Ascending aorta (tissue), 2 donors: ENCODE results near the gene LHFPL6. TPM values are rescaled to one million over a fixed set of nuclear protein-coding genes. Genes with fewer than 3 reads are reported as not detected.

Experiments used
- DNase-seq, 2 donors: peaks; one replicate each; pipeline ENCODE4 v3.0.0-alpha.2; 2019; ENCODE audit warnings: low spot score in 2 of 2
- H3K27ac ChIP-seq, 2 donors: fragments of 200-600 bp; sonication (generic); one replicate each; pipeline ENCODE4 v1.5.1; 2016 to 2017; ENCODE audit warnings: mild to moderate bottlenecking in 1 of 2
- H3K27me3 ChIP-seq: fragments of 200-600 bp; sonication (generic); one replicate; pipeline ENCODE4 v1.5.1; 2017
- H3K36me3 ChIP-seq, 2 donors: fragments of 200-600 bp; sonication (generic); one replicate each; pipeline ENCODE4 v1.5.1; 2016
- H3K4me1 ChIP-seq, 2 donors: fragments of 200-600 bp; sonication (generic); one replicate each; pipeline ENCODE4 v1.5.1; 2016 to 2017; ENCODE audit warnings: mild to moderate bottlenecking in 1 of 2
- H3K4me3 ChIP-seq, 2 donors: fragments of 200-600 bp; sonication (generic); one replicate each; pipeline ENCODE4 v1.5.1; 2016 to 2017; ENCODE audit warnings: mild to moderate bottlenecking in 1 of 2
- H3K9me3 ChIP-seq, 2 donors: fragments of 200-600 bp; sonication (generic); one replicate each; pipeline ENCODE4 v1.5.1; 2016
- intact Hi-C: fragments of 100-400 bp; cut with DNase I; formaldehyde crosslinking; loops from one replicate; pipeline ENCODE4 v1.15.1; 2023
- total RNA-seq: library from RNA; depleted of rRNA; stranded (reverse); fragments of >200 nt; gene quantifications from one replicate; pipeline ENCODE4 v1.1.0, GENCODE V29; 2016
- TF ChIP-seq, protein P1 (sequence below), 3 experiments: fragments of 200-600 bp in 2 of 3; fragments of 450-650 bp in 1 of 3; sonication (generic) in 2 of 3; IDR thresholded peaks; one replicate each; pipeline ENCODE4 v1.5.1; 2016 to 2019; ENCODE audit warnings: antibody characterized with exemption in 3 of 3, mild to moderate bottlenecking in 1 of 3, moderate library complexity in 1 of 3

LHFPL6 gene
- total RNA-seq, 1 donor from 2014 or later: 69.4 TPM

DNA sequence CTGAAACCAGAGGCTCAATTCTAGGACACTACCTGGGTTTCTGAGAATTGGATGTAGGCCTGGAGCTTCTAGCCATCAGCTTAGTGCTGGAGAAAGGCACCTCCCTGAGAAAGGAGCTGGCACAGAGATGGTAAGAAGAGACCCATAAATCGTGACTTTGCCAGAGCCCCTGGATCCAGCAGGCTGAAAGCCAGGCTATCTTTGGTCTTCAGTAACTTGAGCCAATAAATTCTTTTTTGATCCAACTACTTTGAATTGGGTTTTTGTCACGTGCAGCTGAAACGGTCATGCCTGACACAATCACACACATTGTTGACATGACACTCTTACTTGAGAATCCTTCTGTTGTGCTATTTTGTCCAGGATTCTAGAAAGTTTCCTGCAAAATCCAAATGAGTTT is 103.4 kb downstream of the LHFPL6 start:
- no peak for DNase-seq
- H3K36me3 ChIP-seq: no peaks in the 10 kb centered on the region
- H3K4me3 ChIP-seq: no peak overlapping the region
- H3K9me3 ChIP-seq: no peaks in the 10 kb centered on the region
- peaks cover 0 to 8% of the 10 kb centered on the region in 2 donors for H3K4me1 ChIP-seq
- H3K27me3 ChIP-seq: no peaks in the 10 kb centered on the region
- intact Hi-C loops: no loop called here
- H3K27ac ChIP-seq: no peak overlapping the region
- TF ChIP-seq, protein P1, sequence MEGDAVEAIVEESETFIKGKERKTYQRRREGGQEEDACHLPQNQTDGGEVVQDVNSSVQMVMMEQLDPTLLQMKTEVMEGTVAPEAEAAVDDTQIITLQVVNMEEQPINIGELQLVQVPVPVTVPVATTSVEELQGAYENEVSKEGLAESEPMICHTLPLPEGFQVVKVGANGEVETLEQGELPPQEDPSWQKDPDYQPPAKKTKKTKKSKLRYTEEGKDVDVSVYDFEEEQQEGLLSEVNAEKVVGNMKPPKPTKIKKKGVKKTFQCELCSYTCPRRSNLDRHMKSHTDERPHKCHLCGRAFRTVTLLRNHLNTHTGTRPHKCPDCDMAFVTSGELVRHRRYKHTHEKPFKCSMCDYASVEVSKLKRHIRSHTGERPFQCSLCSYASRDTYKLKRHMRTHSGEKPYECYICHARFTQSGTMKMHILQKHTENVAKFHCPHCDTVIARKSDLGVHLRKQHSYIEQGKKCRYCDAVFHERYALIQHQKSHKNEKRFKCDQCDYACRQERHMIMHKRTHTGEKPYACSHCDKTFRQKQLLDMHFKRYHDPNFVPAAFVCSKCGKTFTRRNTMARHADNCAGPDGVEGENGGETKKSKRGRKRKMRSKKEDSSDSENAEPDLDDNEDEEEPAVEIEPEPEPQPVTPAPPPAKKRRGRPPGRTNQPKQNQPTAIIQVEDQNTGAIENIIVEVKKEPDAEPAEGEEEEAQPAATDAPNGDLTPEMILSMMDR (IDR thresholded peaks at IDR 0.05): no peak

- no peak for DNase-seq
- intact Hi-C loops: no loop called here
- TF ChIP-seq, protein P1 (IDR thresholded peaks at IDR 0.05): no peak
These were observed 104.4 kb downstream of the LHFPL6 start for GRCh38 chr13:39498471-39499114.

DNA sequence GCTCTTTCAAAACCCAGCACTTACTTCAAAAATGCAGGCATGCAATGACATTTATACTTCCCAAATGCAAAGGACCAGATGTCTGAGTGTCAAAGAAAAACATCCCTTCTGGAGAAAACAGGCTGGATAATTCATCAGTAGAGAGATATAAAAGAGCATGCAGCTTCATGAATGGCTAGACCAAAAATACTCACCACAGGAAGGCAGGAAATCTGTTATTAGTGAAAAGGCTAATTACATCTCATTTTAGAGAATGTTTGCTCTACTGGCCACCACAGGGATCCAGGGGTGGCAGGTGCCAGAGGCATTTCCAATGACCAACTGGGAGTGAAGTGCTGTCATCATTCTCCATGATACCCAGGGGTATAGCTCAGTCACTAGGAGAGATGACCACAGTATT is 106.5 kb downstream of the LHFPL6 start:
- intact Hi-C loops: no loop called here
- no peaks in the 10 kb centered on the region for H3K36me3 ChIP-seq
- no peaks in the 10 kb centered on the region for H3K9me3 ChIP-seq
- DNase-seq: no peak
- H3K27me3 ChIP-seq: no peaks in the 10 kb centered on the region
- H3K27ac ChIP-seq: no peak overlapping the region
- H3K4me1 ChIP-seq: peaks cover 0 to 8% of the 10 kb centered on the region in 2 donors
- TF ChIP-seq, protein P1 (IDR thresholded peaks at IDR 0.05): no peak
- no peak overlapping the region for H3K4me3 ChIP-seq

More at GRCh38 chr13:39498471-39499114, 104.4 kb downstream of the LHFPL6 start:
- H3K27ac ChIP-seq: no peak overlapping the region
- H3K4me1 ChIP-seq: peaks cover 0 to 8% of the 10 kb centered on the region in 2 donors
- no peaks in the 10 kb centered on the region for H3K27me3 ChIP-seq
- H3K4me3 ChIP-seq: no peak overlapping the region
- no peaks in the 10 kb centered on the region for H3K9me3 ChIP-seq
- H3K36me3 ChIP-seq: no peaks in the 10 kb centered on the region

GRCh38 chr13:39494633-39495032 is 108.4 kb downstream of the LHFPL6 start:
- Histone ChIP-seq H3K36me3 (no peaks in the 10 kb centered on the region), H3K9me3 (no peaks in the 10 kb centered on the region), H3K4me1 (peaks cover 0 to 5% of the 10 kb centered on the region in 2 donors), H3K4me3 (no peak overlapping the region), H3K27me3 (no peaks in the 10 kb centered on the region), H3K27ac (no peak overlapping the region)
- TF ChIP-seq, protein P1 (IDR thresholded peaks at IDR 0.05): no peak
- no peak for DNase-seq
- intact Hi-C loops: no loop called here

GRCh38 chr13:39494006-39494405 is 109.0 kb downstream of the LHFPL6 start:
- intact Hi-C loops: no loop called here
- Histone ChIP-seq H3K9me3 (no peaks in the 10 kb centered on the region), H3K4me3 (no peak overlapping the region), H3K27ac (no peak overlapping the region), H3K36me3 (no peaks in the 10 kb centered on the region), H3K4me1 (peaks cover 0 to 2% of the 10 kb centered on the region in 2 donors), H3K27me3 (no peaks in the 10 kb centered on the region)
- TF ChIP-seq, protein P1 (IDR thresholded peaks at IDR 0.05): no peak
- no peak for DNase-seq
